ENCODE data around the gene PHACTR3. TPM values are rescaled to one million over a fixed set of nuclear protein-coding genes. Genes with fewer than 3 reads are reported as not detected.

The PHACTR3 gene
- total RNA-seq, 2 donors from 2014 or later, result not detected

- no peak for TF ChIP-seq CTCF (IDR thresholded peaks at IDR 0.05)
- ATAC-seq (ENCODE audit: insufficient number of reproducible peaks, low FRiP score, low read depth) (no peak), DNase-seq (ENCODE audit: low spot score) (no peak)
- no peaks in the 10 kb centered on the region for H3K36me3 ChIP-seq
- H3K9me3 ChIP-seq, result no peaks in the 10 kb centered on the region
- no peak overlapping the region for H3K27ac ChIP-seq
- H3K27me3 ChIP-seq (replicated peaks; ENCODE audit: insufficient read depth), result no peaks in the 10 kb centered on the region
- no peak overlapping the region for H3K4me3 ChIP-seq
- H3K4me1 ChIP-seq (ENCODE audit: control insufficient read depth in 1 of 2, low read depth in 2 of 2), result no peaks in the 10 kb centered on the region
Observed at GRCh38 chr20:59823491-59824259, 219.3 kb downstream of the PHACTR3 start.

- H3K27ac ChIP-seq, result no peak overlapping the region
- TF ChIP-seq CTCF (IDR thresholded peaks at IDR 0.05), result no peak
- DNase-seq (ENCODE audit: low spot score) (no peak), ATAC-seq (ENCODE audit: insufficient number of reproducible peaks, low FRiP score, low read depth) (no peak)
- H3K9me3 ChIP-seq, result no peaks in the 10 kb centered on the region
- no peak overlapping the region for H3K4me3 ChIP-seq
- H3K4me1 ChIP-seq (ENCODE audit: control insufficient read depth in 1 of 2, low read depth in 2 of 2), result no peaks in the 10 kb centered on the region
- no peaks in the 10 kb centered on the region for H3K36me3 ChIP-seq
- no peaks in the 10 kb centered on the region for H3K27me3 ChIP-seq (replicated peaks; ENCODE audit: insufficient read depth)
Observed at GRCh38 chr20:59824711-59825562, 220.6 kb downstream of the PHACTR3 start.

GRCh38 chr20:59825563-59825920 is 221.2 kb downstream of the PHACTR3 start:
- Histone ChIP-seq H3K36me3 (no peaks in the 10 kb centered on the region), H3K27ac (no peak overlapping the region), H3K9me3 (no peaks in the 10 kb centered on the region), H3K27me3 (replicated peaks; ENCODE audit: insufficient read depth) (no peaks in the 10 kb centered on the region), H3K4me3 (no peak overlapping the region), H3K4me1 (ENCODE audit: control insufficient read depth in 1 of 2, low read depth in 2 of 2) (no peaks in the 10 kb centered on the region)
- DNase-seq (ENCODE audit: low spot score) (no peak), ATAC-seq (ENCODE audit: insufficient number of reproducible peaks, low FRiP score, low read depth) (no peak)
- TF ChIP-seq CTCF (IDR thresholded peaks at IDR 0.05), result no peak

- no peaks in the 10 kb centered on the region for H3K4me1 ChIP-seq (ENCODE audit: control insufficient read depth in 1 of 2, low read depth in 2 of 2)
- ATAC-seq (ENCODE audit: insufficient number of reproducible peaks, low FRiP score, low read depth) (no peak), DNase-seq (ENCODE audit: low spot score) (no peak)
- H3K36me3 ChIP-seq, result no peaks in the 10 kb centered on the region
- H3K27me3 ChIP-seq (replicated peaks; ENCODE audit: insufficient read depth), result no peaks in the 10 kb centered on the region
- H3K27ac ChIP-seq, result no peak overlapping the region
- H3K9me3 ChIP-seq, result no peaks in the 10 kb centered on the region
- no peak overlapping the region for H3K4me3 ChIP-seq
- TF ChIP-seq CTCF (IDR thresholded peaks at IDR 0.05), result no peak
Observed at GRCh38 chr20:59825944-59826759, 221.8 kb downstream of the PHACTR3 start.
